Choroid plexus epithelial cell (primary cell): ENCODE data around the gene PCDHB6.
"Not testable (repeated sequence)": the region's sequence is repeated elsewhere in the genome, so short reads cannot be mapped to it uniquely, and the experiment has no call there.

Source experiments
- DNase-seq: peaks from one replicate; pipeline ENCODE4 v3.0.0-alpha.2; 2010; ENCODE audit warnings: low read depth
- H3K4me3 ChIP-seq: 2 replicates; pipeline ENCODE4 v1.5.1; 2011; ENCODE audit warnings: low read depth, mild to moderate bottlenecking, control low read depth, low read length, moderate library complexity
- CTCF ChIP-seq: conservative IDR thresholded peaks from 2 replicates; pipeline ENCODE4 v1.5.1; 2011; ENCODE audit warnings: low read depth, mild to moderate bottlenecking, control low read depth, inconsistent platforms, low read length, moderate library complexity

The PCDHB6 gene

GRCh38 chr5:141121985-141122384 is 27.9 kb upstream of the PCDHB6 start:
- no peak for TF ChIP-seq CTCF
- no peak overlapping the region for H3K4me3 ChIP-seq
- DNase-seq: no peak

GRCh38 chr5:141123396-141124135 is 26.3 kb upstream of the PCDHB6 start:
- DNase-seq, H3K4me3 ChIP-seq: not testable (repeated sequence)

GRCh38 chr5:141127305-141127704 is 22.6 kb upstream of the PCDHB6 start:
- DNase-seq: no peak
- no peak overlapping the region for H3K4me3 ChIP-seq
- no peak for TF ChIP-seq CTCF

- peak within 1 kb of the TSS; percentile 24 for H3K4me3 ChIP-seq
- peak; percentile 1 for DNase-seq
- TF ChIP-seq CTCF: peak; percentile 29
These were observed 14.7 kb upstream of the PCDHB6 start, which contains the start of gene PCDHB5 for GRCh38 chr5:141135030-141135717. Gene PCDHB5, plus strand, starts transcription at chr5:141135206. Its CDS starts 229 bp downstream, at chr5:141135435.

- DNase-seq: no peak
- TF ChIP-seq CTCF: no peak
These were observed 14.1 kb upstream of the PCDHB6 start for GRCh38 chr5:141135718-141136266.

GRCh38 chr5:141137346-141137745 is 12.5 kb upstream of the PCDHB6 start:
- not testable (repeated sequence) for H3K4me3 ChIP-seq, DNase-seq

More at GRCh38 chr5:141135718-141136266, 14.1 kb upstream of the PCDHB6 start:
- no peak overlapping the region for H3K4me3 ChIP-seq

- DNase-seq: no peak
- H3K4me3 ChIP-seq: no peak overlapping the region
- no peak for TF ChIP-seq CTCF
These were observed 551 bp downstream of the PCDHB6 start for GRCh38 chr5:141150224-141150992.
